Gastrocnemius medialis (tissue), 4 donors: Measurements from ENCODE around the gene SPEG.

Experiments used
- CTCF ChIP-seq, 5 experiments: fragments of 450-650 bp in 3 of 5; fragments of 200-600 bp in 2 of 5; sonication (generic) in 2 of 5; IDR thresholded peaks in 4 of 5; conservative IDR thresholded peaks in 1 of 5; 1 replicate in 4 of 5; 2 replicates in 1 of 5; pipeline ENCODE4 v1.5.1; 2016 to 2019; ENCODE audit warnings: antibody characterized with exemption in 5 of 5, mild to moderate bottlenecking in 3 of 5, moderate library complexity in 3 of 5
- POLR2A ChIP-seq, 2 donors: fragments of 450-650 bp; IDR thresholded peaks; one replicate each; pipeline ENCODE4 v1.6.1; 2017; ENCODE audit warnings: antibody characterized with exemption in 2 of 2, mild to moderate bottlenecking in 2 of 2, moderate library complexity in 2 of 2

- TF ChIP-seq CTCF (IDR thresholded peaks at IDR 0.05 in 4 of 5, conservative IDR thresholded peaks at IDR 0.05 in 1 of 5) = no peak
- no peak for TF ChIP-seq POLR2A (IDR thresholded peaks at IDR 0.05)
Measured at GRCh38 chr2:219544567-219544966, 109.9 kb downstream of the SPEG start.
